MCF 10A (cell line): Measurements from ENCODE around the gene GATAD2B. TPM values are rescaled to one million over a fixed set of nuclear protein-coding genes. Genes with fewer than 3 reads are reported as not detected.

Experiments
- BruUV-seq: library from RNA; stranded (reverse); fragments of 400-500 nt; replicated peaks from 2 replicates; lab custom pipeline; 2021; lab: Mats Ljungman, UMichigan
- CTCF ChIA-PET: fragments of 300-600 bp; sonication (Branson Sonifier 250); formaldehyde crosslinking; extraction: SDS; loops from one replicate; lab custom pipeline; 2021; ENCODE audit warnings: antibody characterized with exemption, inconsistent platforms; lab: Yijun Ruan, JAX
- POLR2A ChIA-PET: fragments of 300-600, 350-650 bp; sonication (Branson Sonifier 250); formaldehyde crosslinking; extraction: SDS; loops from one replicate; lab custom pipeline; 2020; ENCODE audit warnings: antibody characterized with exemption, inconsistent platforms; lab: Yijun Ruan, JAX
- DNase-seq: peaks from one replicate; pipeline ENCODE4 v3.0.0-alpha.2; 2018; ENCODE audit not compliant: unreplicated experiment
- H3K27ac Mint-ChIP-seq: one replicate; pipeline ENCODE4 v1.8.0; 2022; ENCODE audit warnings: mild to moderate bottlenecking, low read depth, mixed read lengths; ENCODE audit not compliant: unreplicated experiment
- H3K27me3 Mint-ChIP-seq: one replicate; pipeline ENCODE4 v1.8.0; 2022; ENCODE audit warnings: mixed read lengths; ENCODE audit not compliant: insufficient read depth, unreplicated experiment
- H3K36me3 Mint-ChIP-seq: one replicate; pipeline ENCODE4 v1.8.0; 2022; ENCODE audit warnings: mild to moderate bottlenecking, moderate library complexity, mixed read lengths; ENCODE audit not compliant: insufficient read depth, unreplicated experiment
- H3K4me1 Mint-ChIP-seq: one replicate; pipeline ENCODE4 v1.8.0; 2022; ENCODE audit warnings: mixed read lengths; ENCODE audit not compliant: insufficient read depth, unreplicated experiment
- H3K4me3 Mint-ChIP-seq: one replicate; pipeline ENCODE4 v1.8.0; 2022; ENCODE audit warnings: mild to moderate bottlenecking, moderate library complexity, mixed read lengths; ENCODE audit not compliant: unreplicated experiment
- H3K9me3 Mint-ChIP-seq: one replicate; pipeline ENCODE4 v1.8.0; 2022; ENCODE audit warnings: mixed read lengths; ENCODE audit not compliant: unreplicated experiment
- intact Hi-C: fragments of 100-400 bp; cut with micrococcal nuclease; formaldehyde crosslinking; loops from 2 replicates; pipeline ENCODE4 v1.14.1; 2022
- total RNA-seq: library from RNA; stranded (reverse); gene quantifications from 2 replicates; pipeline ENCODE4 v1.2.3, GENCODE V29; 2022
- TF ChIP-seq, protein P1 (sequence below): fragments of 200-600 bp; IDR thresholded peaks from one replicate; pipeline ENCODE4 v1.8.0; 2022; ENCODE audit warnings: antibody characterized with exemption, mild to moderate bottlenecking; ENCODE audit not compliant: unreplicated experiment

GATAD2B gene
- total RNA-seq, 1 experiment from 2014 or later, result 95.5 TPM

DNA sequence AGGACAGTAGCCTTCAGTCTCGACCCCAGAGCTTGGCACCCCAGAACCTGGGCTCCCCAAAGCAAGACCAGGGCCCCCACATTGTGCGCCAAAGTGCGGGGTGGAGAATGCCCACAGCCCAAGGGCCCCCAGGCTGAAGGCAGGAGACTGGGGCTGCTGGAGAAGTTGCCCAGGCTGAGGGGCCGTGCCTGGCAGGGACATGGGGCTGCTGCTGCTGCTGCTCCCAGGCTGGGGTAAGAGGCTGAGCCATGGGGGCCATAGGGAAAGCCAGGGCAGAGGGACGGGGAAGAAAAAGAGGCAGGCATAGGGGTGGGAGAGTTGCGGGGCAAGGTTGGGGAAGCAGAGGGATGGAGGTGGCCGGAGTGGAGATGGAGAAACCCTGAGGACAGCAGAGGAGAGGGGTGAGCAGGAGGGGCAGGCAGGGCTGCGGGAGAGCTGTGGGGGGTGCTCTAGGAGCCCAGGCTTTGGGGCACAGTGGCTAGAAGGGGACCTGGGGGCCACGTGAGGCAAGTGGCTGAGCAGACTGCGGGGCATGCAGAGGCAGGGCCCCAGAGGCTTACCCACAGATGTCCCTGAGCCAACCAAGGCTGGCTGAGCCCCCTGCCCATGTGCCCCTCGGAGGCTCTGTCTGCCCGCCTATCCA, 128.7 kb downstream of the GATAD2B start:
- peaks cover 29% of the 10 kb centered on the region for H3K4me1 Mint-ChIP-seq
- POLR2A ChIA-PET, result interaction anchor here (0.9 to 1.5 kb wide), 3 partner anchors 168 to 200 kb away, joined by 3 to 6 read pairs (median 6); partner anchors contain the start of gene RPS27
- H3K27me3 Mint-ChIP-seq, result no peaks in the 10 kb centered on the region
- H3K9me3 Mint-ChIP-seq, result no peaks in the 10 kb centered on the region
- intact Hi-C loops, result loop anchor here (10.0 kb wide), 1 partner anchor 391 kb away; no protein-coding TSS in a partner anchor
- CTCF ChIA-PET, result interaction anchor here (0.6 to 1.4 kb wide), 6 partner anchors 8 to 192 kb away, joined by 3 to 14 read pairs (median 4); partner anchors contain the start of genes DENND4B and RAB13
- no peak for DNase-seq
- no TSS peak for BruUV-seq
- no peak overlapping the region for H3K27ac Mint-ChIP-seq
- no peak overlapping the region for H3K4me3 Mint-ChIP-seq
- H3K36me3 Mint-ChIP-seq, result no peaks in the 10 kb centered on the region
- TF ChIP-seq, protein P1, sequence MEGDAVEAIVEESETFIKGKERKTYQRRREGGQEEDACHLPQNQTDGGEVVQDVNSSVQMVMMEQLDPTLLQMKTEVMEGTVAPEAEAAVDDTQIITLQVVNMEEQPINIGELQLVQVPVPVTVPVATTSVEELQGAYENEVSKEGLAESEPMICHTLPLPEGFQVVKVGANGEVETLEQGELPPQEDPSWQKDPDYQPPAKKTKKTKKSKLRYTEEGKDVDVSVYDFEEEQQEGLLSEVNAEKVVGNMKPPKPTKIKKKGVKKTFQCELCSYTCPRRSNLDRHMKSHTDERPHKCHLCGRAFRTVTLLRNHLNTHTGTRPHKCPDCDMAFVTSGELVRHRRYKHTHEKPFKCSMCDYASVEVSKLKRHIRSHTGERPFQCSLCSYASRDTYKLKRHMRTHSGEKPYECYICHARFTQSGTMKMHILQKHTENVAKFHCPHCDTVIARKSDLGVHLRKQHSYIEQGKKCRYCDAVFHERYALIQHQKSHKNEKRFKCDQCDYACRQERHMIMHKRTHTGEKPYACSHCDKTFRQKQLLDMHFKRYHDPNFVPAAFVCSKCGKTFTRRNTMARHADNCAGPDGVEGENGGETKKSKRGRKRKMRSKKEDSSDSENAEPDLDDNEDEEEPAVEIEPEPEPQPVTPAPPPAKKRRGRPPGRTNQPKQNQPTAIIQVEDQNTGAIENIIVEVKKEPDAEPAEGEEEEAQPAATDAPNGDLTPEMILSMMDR, result no peak

DNA sequence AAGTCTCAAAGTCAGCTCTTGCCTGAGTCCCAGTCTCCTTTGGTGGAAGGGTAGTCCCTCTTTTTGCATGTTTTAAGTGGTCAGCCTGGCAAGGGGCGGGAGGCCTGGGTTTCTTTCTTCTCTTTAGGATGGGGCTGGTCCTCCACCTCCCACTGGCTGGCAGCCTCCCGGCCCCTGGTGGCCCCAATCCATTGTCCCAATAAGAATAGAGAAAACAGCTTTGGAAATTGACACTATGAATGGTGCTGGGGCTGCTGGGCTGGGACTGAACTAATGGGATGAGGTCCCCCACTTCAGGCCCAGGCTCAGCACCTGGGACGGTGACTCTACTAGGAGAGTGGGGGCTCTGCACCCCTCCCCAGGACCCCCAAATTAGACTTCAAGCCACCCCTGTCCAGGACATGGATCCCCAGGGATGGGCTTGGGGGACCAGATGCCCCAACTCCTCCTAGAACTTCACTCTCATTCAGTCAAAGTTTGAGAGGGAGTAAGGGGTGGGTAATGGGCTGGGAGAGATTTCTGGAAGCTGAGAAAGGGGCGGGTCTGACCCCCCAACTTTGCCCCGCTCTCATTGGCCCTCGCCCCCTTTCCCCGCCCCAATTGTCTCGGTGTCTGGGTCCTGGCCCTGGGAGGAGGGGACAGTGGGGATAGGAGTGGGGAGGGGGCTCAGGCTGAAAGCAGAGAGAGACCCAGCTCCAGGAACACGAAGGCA, 129.4 kb downstream of the GATAD2B start:
- Mint-ChIP-seq H3K27ac (no peak overlapping the region), H3K4me3 (no peak overlapping the region), H3K27me3 (peaks cover 2% of the 10 kb centered on the region), H3K9me3 (no peaks in the 10 kb centered on the region), H3K4me1 (peaks cover 29% of the 10 kb centered on the region), H3K36me3 (no peaks in the 10 kb centered on the region)
- intact Hi-C loops, result loop anchor here (10.0 kb wide), 1 partner anchor 391 kb away; no protein-coding TSS in a partner anchor
- ChIA-PET CTCF (interaction anchor here (0.6 to 2.1 kb wide), 9 partner anchors 9 to 196 kb away, joined by 3 to 14 read pairs (median 5); partner anchors contain the start of genes DENND4B and RAB13), POLR2A (interaction anchor here (0.6 to 2.3 kb wide), 8 partner anchors 10 to 208 kb away, joined by 3 to 14 read pairs (median 4); partner anchors contain the start of gene RPS27)
- DNase-seq, result no peak
- BruUV-seq, result no TSS peak
- TF ChIP-seq, protein P1, result no peak

DNA sequence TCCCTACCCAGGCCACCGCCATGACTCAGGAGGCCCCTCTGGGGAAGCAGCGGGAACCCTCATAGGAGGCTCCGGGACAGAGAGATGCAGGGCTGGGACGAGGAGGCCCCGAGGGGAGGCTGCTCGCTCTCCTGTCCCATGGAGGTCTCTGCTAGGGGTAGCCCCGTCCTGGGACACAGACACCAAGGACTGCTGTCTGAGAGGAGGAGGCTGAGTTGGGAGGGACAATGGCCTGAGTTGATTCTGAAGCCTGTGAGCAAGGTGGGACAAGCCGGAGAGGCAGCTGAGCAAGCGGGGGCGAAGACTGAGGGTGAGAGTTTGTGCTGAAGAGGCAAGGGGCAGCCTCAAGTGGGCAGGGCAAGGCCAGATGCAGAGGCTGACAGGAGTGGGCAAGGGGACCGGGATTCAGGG, 130.1 kb downstream of the GATAD2B start:
- no TSS peak for BruUV-seq
- Mint-ChIP-seq H3K4me1 (peaks cover 29% of the 10 kb centered on the region), H3K27ac (no peak overlapping the region), H3K9me3 (no peaks in the 10 kb centered on the region), H3K27me3 (peaks cover 10% of the 10 kb centered on the region), H3K36me3 (no peaks in the 10 kb centered on the region), H3K4me3 (no peak overlapping the region)
- CTCF ChIA-PET, result interaction anchor here (0.7 to 2.1 kb wide), 7 partner anchors 10 to 286 kb away, joined by 3 to 14 read pairs (median 5); partner anchors contain the start of genes DENND4B and RAB13
- no peak for DNase-seq
- TF ChIP-seq, protein P1, result no peak
- POLR2A ChIA-PET, result interaction anchor here (0.6 to 2.3 kb wide), 7 partner anchors 9 to 209 kb away, joined by 3 to 14 read pairs (median 3); partner anchors contain the start of gene NPR1
- intact Hi-C loops, result loop anchor here (10.0 kb wide), 1 partner anchor 392 kb away; no protein-coding TSS in a partner anchor
